Erythroblast (primary cell): Measurements from ENCODE around the gene ACTL10.

Source experiments
- GATA1 ChIP-seq: IDR thresholded peaks from 2 replicates; pipeline ENCODE4 v1.6.1; 2011; ENCODE audit warnings: low read depth, mild to moderate bottlenecking, control low read depth, low read length, moderate library complexity
- POLR2A ChIP-seq: IDR thresholded peaks from 2 replicates; pipeline ENCODE4 v1.6.1; 2011; ENCODE audit warnings: mild to moderate bottlenecking, low read length

GRCh38 chr20:33679758-33680485 is 13.2 kb downstream of the ACTL10 start:
- TF ChIP-seq POLR2A = no peak
- no peak for TF ChIP-seq GATA1
